Astrocyte of the spinal cord (primary cell): Measurements from ENCODE around the gene EZH2.

Experiments
- DNase-seq: peaks from one replicate; pipeline ENCODE4 v3.0.0; 2011; ENCODE audit warnings: low read depth, low spot score
- H3K4me3 ChIP-seq: 2 replicates; pipeline ENCODE4 v1.5.1; 2011; ENCODE audit warnings: low read depth, mild to moderate bottlenecking, low read length, moderate library complexity
- in situ Hi-C: cut with HindIII; loops from 2 replicates; pipeline ENCODE4 v1.10.0; 2017; ENCODE audit warnings: low sequenced_read_pairs
- TF ChIP-seq, protein P1 (sequence below): IDR thresholded peaks from 2 replicates; pipeline ENCODE4 v1.5.1; 2012; ENCODE audit warnings: low read depth, mild to moderate bottlenecking, low read length, inconsistent platforms

EZH2 gene

DNA sequence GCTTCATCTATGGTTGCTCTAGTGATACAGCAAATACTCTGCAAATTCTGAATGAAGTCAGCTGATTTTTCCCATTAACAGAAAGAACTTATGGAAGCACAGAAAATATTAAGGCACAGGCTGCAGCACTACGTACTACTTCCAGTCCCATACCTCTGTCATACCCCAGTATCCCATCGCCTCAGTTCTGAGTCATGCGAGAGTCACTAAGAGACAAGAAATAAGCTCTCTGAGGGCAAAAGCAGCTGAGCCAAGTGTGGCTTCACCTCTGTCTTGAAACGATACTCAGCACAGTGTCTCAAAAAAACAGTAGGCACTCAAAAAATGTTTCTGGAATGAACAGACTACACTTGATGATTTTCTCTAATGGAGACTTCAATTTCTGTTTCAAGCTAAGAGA is 48.2 kb downstream of the EZH2 start:
- TF ChIP-seq, protein P1, sequence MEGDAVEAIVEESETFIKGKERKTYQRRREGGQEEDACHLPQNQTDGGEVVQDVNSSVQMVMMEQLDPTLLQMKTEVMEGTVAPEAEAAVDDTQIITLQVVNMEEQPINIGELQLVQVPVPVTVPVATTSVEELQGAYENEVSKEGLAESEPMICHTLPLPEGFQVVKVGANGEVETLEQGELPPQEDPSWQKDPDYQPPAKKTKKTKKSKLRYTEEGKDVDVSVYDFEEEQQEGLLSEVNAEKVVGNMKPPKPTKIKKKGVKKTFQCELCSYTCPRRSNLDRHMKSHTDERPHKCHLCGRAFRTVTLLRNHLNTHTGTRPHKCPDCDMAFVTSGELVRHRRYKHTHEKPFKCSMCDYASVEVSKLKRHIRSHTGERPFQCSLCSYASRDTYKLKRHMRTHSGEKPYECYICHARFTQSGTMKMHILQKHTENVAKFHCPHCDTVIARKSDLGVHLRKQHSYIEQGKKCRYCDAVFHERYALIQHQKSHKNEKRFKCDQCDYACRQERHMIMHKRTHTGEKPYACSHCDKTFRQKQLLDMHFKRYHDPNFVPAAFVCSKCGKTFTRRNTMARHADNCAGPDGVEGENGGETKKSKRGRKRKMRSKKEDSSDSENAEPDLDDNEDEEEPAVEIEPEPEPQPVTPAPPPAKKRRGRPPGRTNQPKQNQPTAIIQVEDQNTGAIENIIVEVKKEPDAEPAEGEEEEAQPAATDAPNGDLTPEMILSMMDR, result no peak
- in situ Hi-C loops, result no loop called here

DNA sequence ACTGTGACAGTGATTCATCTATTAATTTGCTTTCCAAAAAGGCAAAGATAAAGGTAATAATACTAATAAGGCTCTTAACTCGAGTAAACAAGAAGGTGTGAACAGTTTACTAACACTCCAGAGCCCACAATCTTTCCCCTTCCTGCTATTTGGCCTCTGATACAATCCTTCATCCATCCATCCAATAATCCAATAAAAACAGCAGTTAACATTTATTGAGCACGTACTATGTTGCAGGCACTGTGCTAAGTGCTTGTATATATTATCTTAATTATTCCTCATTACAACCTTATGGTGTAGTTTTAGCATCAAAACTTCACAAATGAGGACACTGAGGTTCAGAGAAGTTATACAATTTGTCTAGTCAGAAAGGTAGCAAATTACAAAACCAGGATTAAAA is 49.5 kb downstream of the EZH2 start:
- in situ Hi-C loops, result no loop called here
- no peak for DNase-seq
- no peak overlapping the region for H3K4me3 ChIP-seq
- TF ChIP-seq, protein P1, result no peak

More for the DNA sequence above, 48.2 kb downstream of the EZH2 start:
- no peak overlapping the region for H3K4me3 ChIP-seq
- no peak for DNase-seq

DNA sequence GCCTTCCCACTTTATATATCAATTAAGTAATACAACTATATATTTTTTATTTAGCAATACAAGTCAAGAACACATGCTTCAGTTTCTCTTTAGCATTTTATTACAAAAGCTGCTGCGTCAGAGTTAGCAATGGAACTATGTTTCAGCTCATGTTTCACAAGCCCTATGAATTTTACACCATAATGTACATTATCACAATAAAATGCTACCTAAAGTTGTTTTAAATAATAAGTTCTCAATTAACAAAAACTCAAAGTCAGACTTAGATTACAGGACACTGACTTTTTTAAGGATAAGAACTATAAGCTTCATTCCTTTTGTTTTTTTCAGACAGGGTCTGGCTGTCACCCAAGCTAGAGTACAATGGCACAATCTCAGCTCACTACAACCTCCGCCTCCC is 52.3 kb downstream of the EZH2 start:
- TF ChIP-seq, protein P1, result no peak
- in situ Hi-C loops, result no loop called here
- no peak for DNase-seq
- no peak overlapping the region for H3K4me3 ChIP-seq

DNA sequence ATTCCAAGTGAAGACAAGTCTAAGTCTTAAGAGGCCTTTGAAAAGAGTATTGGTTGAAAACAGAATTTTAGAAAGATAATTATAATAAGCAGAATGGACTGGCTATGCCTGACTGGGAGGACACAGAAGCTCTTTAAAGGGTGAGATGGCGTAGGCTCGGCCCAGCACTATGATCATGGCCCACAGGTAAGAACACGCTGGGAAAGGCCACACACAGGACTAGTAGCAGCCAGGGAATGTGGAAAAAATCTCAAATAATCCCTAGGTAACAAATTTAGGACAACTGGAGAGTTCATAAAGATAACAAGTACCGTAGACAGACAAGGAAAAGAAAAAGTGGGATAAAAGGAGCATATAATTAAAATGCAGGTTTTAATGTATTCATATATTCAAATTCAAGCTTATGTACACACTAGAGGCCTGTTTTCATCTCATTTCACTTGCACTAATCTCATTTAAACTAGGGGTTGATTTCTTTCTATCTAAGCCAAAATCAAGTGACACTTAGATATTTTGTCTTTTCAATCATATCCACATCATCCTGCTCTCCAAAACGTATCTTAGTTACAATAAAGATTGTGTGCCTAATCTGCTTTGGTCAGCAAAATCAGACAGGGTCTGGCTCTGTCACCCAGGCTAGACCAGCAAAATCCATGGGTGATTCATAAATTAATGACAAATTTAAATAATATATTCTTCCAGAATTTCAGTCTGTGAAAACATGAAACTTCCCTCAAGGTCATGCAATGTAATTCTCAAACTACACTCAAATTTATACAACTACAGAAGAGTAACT is 53.0 kb downstream of the EZH2 start:
- TF ChIP-seq, protein P1, result no peak
- in situ Hi-C loops, result no loop called here
- no peak for DNase-seq
- H3K4me3 ChIP-seq, result no peak overlapping the region

DNA sequence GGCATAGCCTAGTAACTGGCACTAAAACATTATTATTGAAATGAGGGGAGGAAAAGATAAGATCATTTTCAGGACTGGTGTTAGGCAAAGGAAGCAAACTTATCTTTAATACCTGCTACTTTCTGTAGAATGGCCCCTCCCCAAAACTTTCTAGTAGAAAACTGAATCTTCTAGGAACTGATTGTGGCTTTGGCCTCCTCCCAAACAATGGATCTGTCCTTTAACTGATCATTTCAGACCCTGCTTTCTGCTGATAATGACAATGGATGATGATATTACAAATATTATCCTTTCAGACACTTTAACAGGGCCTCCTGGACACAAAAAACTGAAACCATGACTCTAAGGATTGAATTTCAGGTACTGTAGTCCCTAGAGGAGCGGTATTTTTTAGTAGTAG is 55.1 kb downstream of the EZH2 start:
- TF ChIP-seq, protein P1, result no peak
- no peak overlapping the region for H3K4me3 ChIP-seq
- no peak for DNase-seq
- in situ Hi-C loops, result no loop called here

DNA sequence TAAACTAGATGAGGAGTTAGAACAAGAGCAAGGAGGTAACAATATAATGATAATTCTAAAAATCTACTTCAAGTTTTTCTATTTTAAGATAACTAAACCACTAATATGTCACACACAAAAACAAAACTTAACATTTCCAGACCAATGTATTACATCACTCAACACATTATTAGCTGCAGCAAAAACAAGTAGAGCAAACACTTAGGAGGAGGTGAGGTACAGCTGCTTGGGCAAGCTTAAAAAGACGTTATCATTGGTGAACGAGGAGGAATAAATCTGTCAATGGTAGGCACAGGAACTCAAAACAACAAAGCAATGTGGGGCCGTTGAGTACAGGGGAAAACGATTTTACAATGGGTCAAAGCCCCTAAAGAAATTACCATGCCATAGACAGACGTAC is 58.8 kb downstream of the EZH2 start:
- in situ Hi-C loops, result no loop called here
- TF ChIP-seq, protein P1, result no peak
- DNase-seq, result no peak
- H3K4me3 ChIP-seq, result no peak overlapping the region
